Measurements from ENCODE around the gene RAPGEF1. TPM values are rescaled to one million over a fixed set of nuclear protein-coding genes. Genes with fewer than 3 reads are reported as not detected.

Gene RAPGEF1
- total RNA-seq, 4 donors from 2014 or later, result 13.1 to 73.7 (median 26.2) TPM

- Histone ChIP-seq H3K9me3 (no peaks in the 10 kb centered on the region), H3K4me1 (peaks cover 20 to 36% of the 10 kb centered on the region in 2 donors), H3K27ac (peak overlapping the region; percentile 74 to 97), H3K27me3 (no peaks in the 10 kb centered on the region), H3K4me3 (no peak overlapping the region), H3K36me3 (no peaks in the 10 kb centered on the region)
- no peak for TF ChIP-seq POLR2A (IDR thresholded peaks at IDR 0.05)
- TF ChIP-seq, protein P1, sequence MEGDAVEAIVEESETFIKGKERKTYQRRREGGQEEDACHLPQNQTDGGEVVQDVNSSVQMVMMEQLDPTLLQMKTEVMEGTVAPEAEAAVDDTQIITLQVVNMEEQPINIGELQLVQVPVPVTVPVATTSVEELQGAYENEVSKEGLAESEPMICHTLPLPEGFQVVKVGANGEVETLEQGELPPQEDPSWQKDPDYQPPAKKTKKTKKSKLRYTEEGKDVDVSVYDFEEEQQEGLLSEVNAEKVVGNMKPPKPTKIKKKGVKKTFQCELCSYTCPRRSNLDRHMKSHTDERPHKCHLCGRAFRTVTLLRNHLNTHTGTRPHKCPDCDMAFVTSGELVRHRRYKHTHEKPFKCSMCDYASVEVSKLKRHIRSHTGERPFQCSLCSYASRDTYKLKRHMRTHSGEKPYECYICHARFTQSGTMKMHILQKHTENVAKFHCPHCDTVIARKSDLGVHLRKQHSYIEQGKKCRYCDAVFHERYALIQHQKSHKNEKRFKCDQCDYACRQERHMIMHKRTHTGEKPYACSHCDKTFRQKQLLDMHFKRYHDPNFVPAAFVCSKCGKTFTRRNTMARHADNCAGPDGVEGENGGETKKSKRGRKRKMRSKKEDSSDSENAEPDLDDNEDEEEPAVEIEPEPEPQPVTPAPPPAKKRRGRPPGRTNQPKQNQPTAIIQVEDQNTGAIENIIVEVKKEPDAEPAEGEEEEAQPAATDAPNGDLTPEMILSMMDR (IDR thresholded peaks at IDR 0.05), result no peak
- no peak for DNase-seq
- intact Hi-C loops (cut with DNase I; ENCODE audit: low total_unique reads), result no loop called here
These were observed 68.7 kb downstream of the RAPGEF1 start for GRCh38 chr9:131671133-131671520.

DNA sequence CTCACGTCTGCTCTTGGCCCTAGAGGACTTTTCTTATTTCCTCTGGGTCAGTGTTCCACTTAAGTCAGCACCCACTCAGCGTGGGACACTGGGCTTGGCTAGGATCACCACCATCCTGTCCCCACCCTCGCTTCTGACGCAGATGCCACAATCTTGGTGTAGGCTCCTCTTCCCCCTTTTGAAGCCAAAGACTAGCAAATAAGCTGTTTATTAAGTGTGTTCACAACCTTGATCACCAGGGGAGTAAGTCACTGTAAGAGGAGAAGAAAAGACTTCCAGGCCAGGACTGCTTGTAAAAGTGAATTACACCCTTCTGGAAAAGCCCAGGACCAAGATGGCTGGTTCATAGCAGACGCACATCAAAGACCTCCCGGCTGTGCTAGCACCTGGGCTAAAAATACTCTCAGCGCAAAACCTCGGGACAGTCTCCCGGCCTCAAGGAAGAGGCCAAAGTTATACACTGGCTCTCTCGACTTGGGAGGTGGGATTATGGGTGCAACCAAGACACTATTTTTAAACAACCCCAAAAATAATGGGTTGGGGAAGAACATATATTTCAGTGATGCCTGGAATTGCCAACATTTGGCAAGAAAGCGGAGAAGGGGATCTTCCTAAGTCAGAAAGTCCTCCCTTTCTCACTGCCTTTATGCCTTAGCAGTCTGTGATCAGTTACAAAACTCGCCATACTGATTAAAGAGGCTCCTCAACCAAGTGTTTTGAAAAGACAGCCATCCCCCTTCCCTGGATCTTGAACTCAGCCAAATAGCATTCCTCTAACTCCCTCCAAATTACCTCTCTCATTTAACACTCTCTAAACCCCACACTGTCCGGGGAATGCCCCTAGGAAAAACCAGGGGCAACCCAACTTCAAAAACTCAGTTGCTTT lies 69.4 kb downstream of the RAPGEF1 start:
- H3K36me3 ChIP-seq, result no peaks in the 10 kb centered on the region
- no peak for TF ChIP-seq POLR2A (IDR thresholded peaks at IDR 0.05)
- TF ChIP-seq, protein P1 (IDR thresholded peaks at IDR 0.05), result no peak
- H3K9me3 ChIP-seq, result no peaks in the 10 kb centered on the region
- peak; percentile 39 to 74 for DNase-seq
- intact Hi-C loops (cut with DNase I; ENCODE audit: low total_unique reads), result no loop called here
- H3K27me3 ChIP-seq, result no peaks in the 10 kb centered on the region
- H3K27ac ChIP-seq, result peak overlapping the region; percentile 74 to 97
- H3K4me1 ChIP-seq, result peaks cover 16 to 32% of the 10 kb centered on the region in 2 donors
- no peak overlapping the region for H3K4me3 ChIP-seq

GRCh38 chr9:131669269-131670157 lies 70.4 kb downstream of the RAPGEF1 start:
- H3K27me3 ChIP-seq, result no peaks in the 10 kb centered on the region
- H3K4me3 ChIP-seq, result no peak overlapping the region
- peak overlapping the region; percentile 74 to 97 for H3K27ac ChIP-seq
- no peaks in the 10 kb centered on the region for H3K36me3 ChIP-seq
- TF ChIP-seq POLR2A (IDR thresholded peaks at IDR 0.05), result no peak
- TF ChIP-seq, protein P1 (IDR thresholded peaks at IDR 0.05), result no peak
- H3K4me1 ChIP-seq, result peaks cover 16 to 32% of the 10 kb centered on the region in 2 donors
- intact Hi-C loops (cut with DNase I; ENCODE audit: low total_unique reads), result no loop called here
- no peak for DNase-seq
- H3K9me3 ChIP-seq, result no peaks in the 10 kb centered on the region

GRCh38 chr9:131668439-131669268 lies 71.2 kb downstream of the RAPGEF1 start:
- Histone ChIP-seq H3K27me3 (no peaks in the 10 kb centered on the region), H3K36me3 (no peaks in the 10 kb centered on the region), H3K9me3 (no peaks in the 10 kb centered on the region), H3K4me3 (no peak overlapping the region), H3K27ac (peak overlapping the region; percentile 74 to 97), H3K4me1 (peaks cover 11 to 32% of the 10 kb centered on the region in 2 donors)
- intact Hi-C loops (cut with DNase I; ENCODE audit: low total_unique reads), result no loop called here
- no peak for TF ChIP-seq POLR2A (IDR thresholded peaks at IDR 0.05)
- TF ChIP-seq, protein P1 (IDR thresholded peaks at IDR 0.05), result no peak
- peak in 1 of 2 donors; percentile 37 for DNase-seq

Data from uterus (tissue), 4 donors.